ENCODE results near the gene PAX5.

GRCh38 chr9:36818242-36818938, 215.7 kb downstream of the PAX5 start:
- TF ChIP-seq CTCF (conservative IDR thresholded peaks at IDR 0.05) (no peak), ZFX (IDR thresholded peaks at IDR 0.05) (no peak)
